ENCODE measurements around the gene ADCY1. TPM values are rescaled to one million over a fixed set of nuclear protein-coding genes. Genes with fewer than 3 reads are reported as not detected.

Gene ADCY1
- total RNA-seq, 1 donor from 2014 or later, result 2.8 TPM

DNA sequence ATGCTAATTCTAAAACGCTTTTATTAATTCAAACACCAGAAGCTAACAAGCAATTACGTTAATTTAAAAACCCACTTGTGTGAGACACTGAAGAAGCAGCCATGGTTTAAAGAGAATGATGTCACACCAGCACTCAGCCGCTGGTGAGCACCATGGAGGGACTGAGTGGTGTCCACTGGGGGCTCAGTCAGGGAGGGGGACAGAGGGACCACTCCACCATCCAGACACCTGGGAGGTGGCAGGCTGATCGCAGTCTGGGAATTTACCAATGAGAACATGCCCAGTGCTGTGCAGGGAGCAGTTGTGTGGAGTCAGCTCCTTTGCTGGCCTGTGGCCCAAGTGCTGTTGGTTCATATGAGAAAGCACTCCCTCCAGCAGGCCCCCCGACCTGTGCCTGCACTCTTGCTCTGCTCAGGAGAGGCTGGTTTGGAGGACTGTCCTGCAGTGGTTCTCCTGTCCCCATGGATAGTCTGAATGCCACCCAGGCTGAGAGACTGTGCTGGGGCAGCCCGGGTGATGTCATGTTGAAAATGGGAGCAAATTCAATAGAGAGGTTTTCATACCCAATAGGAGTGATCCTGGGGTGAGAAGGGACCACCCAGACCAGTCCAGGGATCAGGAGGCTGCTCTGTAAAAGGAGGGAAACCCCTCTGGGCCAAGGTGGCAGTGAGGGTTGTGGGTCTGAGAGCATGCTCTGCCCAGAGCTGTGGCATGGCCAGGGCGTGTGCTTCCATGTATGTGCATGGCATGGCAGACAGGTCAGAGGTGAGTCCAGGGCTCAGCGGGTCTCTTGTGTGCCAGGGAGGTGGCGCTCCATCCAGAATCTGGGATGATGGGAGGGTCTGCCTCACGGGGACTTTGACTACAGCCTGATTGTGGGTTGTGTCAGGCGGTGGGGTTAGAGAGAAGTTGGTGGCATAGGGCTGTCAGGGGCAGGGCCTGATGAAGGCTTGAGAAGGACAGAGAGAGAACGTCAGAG, 12.7 kb downstream of the ADCY1 start:
- no peak overlapping the region for H3K27ac ChIP-seq (replicated peaks)
- H3K36me3 ChIP-seq, result no peaks in the 10 kb centered on the region
- H3K27me3 ChIP-seq (ENCODE audit: low read depth), result peaks cover 13% of the 10 kb centered on the region
- TF ChIP-seq, protein P1, sequence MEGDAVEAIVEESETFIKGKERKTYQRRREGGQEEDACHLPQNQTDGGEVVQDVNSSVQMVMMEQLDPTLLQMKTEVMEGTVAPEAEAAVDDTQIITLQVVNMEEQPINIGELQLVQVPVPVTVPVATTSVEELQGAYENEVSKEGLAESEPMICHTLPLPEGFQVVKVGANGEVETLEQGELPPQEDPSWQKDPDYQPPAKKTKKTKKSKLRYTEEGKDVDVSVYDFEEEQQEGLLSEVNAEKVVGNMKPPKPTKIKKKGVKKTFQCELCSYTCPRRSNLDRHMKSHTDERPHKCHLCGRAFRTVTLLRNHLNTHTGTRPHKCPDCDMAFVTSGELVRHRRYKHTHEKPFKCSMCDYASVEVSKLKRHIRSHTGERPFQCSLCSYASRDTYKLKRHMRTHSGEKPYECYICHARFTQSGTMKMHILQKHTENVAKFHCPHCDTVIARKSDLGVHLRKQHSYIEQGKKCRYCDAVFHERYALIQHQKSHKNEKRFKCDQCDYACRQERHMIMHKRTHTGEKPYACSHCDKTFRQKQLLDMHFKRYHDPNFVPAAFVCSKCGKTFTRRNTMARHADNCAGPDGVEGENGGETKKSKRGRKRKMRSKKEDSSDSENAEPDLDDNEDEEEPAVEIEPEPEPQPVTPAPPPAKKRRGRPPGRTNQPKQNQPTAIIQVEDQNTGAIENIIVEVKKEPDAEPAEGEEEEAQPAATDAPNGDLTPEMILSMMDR (IDR thresholded peaks at IDR 0.05; ENCODE audit: borderline replicate concordance), result no peak
- H3K4me3 ChIP-seq, result no peak overlapping the region
- DNase-seq, result no peak
- intact Hi-C loops (cut with micrococcal nuclease), result no loop called here
- H3K4me1 ChIP-seq, result peaks cover 9% of the 10 kb centered on the region
- H3K9me3 ChIP-seq (replicated peaks), result no peaks in the 10 kb centered on the region

DNA sequence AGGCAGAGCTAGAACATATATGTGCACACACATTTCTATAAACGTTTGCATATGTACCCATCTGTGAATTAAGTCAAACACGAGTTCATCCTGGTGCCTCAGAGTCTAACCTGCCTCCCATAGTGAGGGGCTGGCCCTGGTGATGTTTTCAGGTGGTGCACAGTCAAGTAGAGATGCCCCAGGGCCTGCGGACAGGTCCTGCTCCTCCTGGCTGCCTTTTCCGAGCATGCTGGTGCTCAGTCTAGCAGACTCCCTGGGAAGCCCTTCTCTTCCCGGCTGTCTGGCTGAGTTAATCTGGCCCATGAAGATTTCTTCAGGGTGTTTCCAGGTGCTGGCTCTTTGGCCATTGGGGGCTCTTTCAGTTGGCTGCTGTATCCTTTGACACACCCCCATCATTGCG, 14.3 kb downstream of the ADCY1 start:
- H3K9me3 ChIP-seq (replicated peaks), result no peaks in the 10 kb centered on the region
- TF ChIP-seq, protein P1 (IDR thresholded peaks at IDR 0.05; ENCODE audit: borderline replicate concordance), result no peak
- peaks cover 13% of the 10 kb centered on the region for H3K27me3 ChIP-seq (ENCODE audit: low read depth)
- H3K4me3 ChIP-seq, result no peak overlapping the region
- DNase-seq, result no peak
- H3K27ac ChIP-seq (replicated peaks), result no peak overlapping the region
- intact Hi-C loops (cut with micrococcal nuclease), result no loop called here
- no peaks in the 10 kb centered on the region for H3K36me3 ChIP-seq
- no peaks in the 10 kb centered on the region for H3K4me1 ChIP-seq

DNA sequence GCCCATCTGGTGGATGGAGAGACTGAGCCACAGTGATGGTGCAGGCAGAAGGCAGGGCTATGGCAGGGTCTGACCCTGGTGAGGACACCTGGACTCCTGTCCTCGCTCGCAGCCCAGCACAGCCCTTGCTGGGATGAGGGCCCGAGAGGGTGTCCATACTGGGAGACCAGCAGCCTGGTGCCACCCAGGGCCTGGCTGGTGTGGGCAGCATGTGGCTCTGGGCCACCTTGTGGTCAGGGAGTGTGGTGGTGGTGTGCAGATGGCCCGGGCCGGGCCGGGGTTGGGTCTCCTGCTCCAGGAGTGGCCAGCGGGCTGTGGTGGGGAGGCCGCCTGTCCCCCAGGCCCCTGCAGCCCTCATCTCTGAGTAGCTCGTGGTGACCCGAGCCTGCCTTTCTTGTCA, 14.9 kb downstream of the ADCY1 start:
- intact Hi-C loops (cut with micrococcal nuclease), result no loop called here
- H3K4me3 ChIP-seq, result no peak overlapping the region
- peaks cover 13% of the 10 kb centered on the region for H3K27me3 ChIP-seq (ENCODE audit: low read depth)
- no peaks in the 10 kb centered on the region for H3K36me3 ChIP-seq
- no peak overlapping the region for H3K27ac ChIP-seq (replicated peaks)
- no peaks in the 10 kb centered on the region for H3K4me1 ChIP-seq
- DNase-seq, result no peak
- H3K9me3 ChIP-seq (replicated peaks), result no peaks in the 10 kb centered on the region
- TF ChIP-seq, protein P1 (IDR thresholded peaks at IDR 0.05; ENCODE audit: borderline replicate concordance), result no peak

DNA sequence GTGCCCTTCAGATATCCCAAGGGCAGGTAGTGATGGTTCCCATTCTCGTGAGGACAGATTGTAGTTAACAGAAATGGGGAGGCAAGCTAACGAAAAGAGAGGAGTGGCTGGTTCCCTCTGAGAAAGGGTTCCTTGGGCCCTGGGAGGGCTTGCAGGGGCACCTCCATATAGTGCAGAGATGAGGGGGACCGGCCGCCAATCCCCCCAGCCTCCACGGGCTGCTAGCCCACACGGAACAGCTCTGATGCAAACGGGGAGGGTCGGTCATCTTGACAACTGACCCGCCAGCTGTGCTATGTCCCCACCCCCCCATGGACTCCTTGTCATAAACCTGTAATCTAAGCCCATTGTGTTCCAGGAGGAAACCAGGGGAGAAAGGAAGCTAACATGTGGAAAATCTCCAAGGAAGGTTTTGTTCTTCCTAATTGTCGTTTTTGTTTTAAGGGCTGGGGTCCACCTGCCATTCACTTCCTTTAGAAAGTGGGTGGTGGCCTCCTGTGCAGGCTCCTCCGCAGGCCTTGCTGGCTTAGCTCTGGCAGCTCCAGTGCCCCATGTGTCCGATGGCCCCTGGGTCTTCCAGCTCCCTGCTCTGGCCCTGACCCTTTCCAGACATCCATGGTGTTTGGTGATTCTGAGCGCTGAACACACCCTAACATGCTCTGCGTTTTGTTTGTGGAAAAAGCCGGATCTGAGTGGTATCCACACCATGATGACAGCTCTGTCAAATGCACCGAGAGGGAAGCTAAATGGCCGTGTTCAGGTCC, 15.9 kb downstream of the ADCY1 start:
- Histone ChIP-seq H3K4me1 (no peaks in the 10 kb centered on the region), H3K36me3 (no peaks in the 10 kb centered on the region), H3K27me3 (ENCODE audit: low read depth) (peaks cover 13% of the 10 kb centered on the region), H3K27ac (replicated peaks) (no peak overlapping the region), H3K4me3 (no peak overlapping the region), H3K9me3 (replicated peaks) (no peaks in the 10 kb centered on the region)
- intact Hi-C loops (cut with micrococcal nuclease), result no loop called here
- TF ChIP-seq, protein P1 (IDR thresholded peaks at IDR 0.05; ENCODE audit: borderline replicate concordance), result no peak
- DNase-seq, result no peak

DNA sequence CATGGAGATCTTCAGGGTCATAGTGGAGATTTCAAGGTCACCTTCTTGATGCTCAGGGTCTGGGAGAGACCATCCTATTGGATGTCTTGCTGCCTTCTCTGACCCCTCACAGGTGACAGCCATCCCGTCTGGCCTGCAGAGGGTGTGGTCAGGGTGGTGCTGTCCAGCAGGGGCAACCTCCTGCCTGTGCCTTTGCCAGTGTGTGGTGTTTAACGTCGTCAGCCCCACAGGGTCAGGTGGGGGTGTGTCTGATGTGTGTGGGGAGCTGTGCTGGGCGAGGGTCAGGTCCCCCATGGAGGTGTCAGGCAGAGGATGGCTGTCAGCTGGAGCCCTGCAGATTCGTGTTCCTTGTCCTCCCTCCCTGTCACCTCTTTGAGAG, 16.5 kb downstream of the ADCY1 start:
- Histone ChIP-seq H3K4me1 (no peaks in the 10 kb centered on the region), H3K36me3 (no peaks in the 10 kb centered on the region), H3K27me3 (ENCODE audit: low read depth) (peaks cover 13% of the 10 kb centered on the region), H3K4me3 (no peak overlapping the region), H3K27ac (replicated peaks) (no peak overlapping the region), H3K9me3 (replicated peaks) (no peaks in the 10 kb centered on the region)
- TF ChIP-seq, protein P1 (IDR thresholded peaks at IDR 0.05; ENCODE audit: borderline replicate concordance), result no peak
- intact Hi-C loops (cut with micrococcal nuclease), result no loop called here
- DNase-seq, result no peak
